ENCODE measurements around the gene AGAP3.

AGAP3 gene

GRCh38 chr7:151093748-151094147 lies 7.5 kb downstream of the AGAP3 start:
- TF ChIP-seq POLR2AphosphoS5 (IDR thresholded peaks at IDR 0.05; ENCODE audit: low read depth, low read length): no peak
- TF ChIP-seq, protein P1, sequence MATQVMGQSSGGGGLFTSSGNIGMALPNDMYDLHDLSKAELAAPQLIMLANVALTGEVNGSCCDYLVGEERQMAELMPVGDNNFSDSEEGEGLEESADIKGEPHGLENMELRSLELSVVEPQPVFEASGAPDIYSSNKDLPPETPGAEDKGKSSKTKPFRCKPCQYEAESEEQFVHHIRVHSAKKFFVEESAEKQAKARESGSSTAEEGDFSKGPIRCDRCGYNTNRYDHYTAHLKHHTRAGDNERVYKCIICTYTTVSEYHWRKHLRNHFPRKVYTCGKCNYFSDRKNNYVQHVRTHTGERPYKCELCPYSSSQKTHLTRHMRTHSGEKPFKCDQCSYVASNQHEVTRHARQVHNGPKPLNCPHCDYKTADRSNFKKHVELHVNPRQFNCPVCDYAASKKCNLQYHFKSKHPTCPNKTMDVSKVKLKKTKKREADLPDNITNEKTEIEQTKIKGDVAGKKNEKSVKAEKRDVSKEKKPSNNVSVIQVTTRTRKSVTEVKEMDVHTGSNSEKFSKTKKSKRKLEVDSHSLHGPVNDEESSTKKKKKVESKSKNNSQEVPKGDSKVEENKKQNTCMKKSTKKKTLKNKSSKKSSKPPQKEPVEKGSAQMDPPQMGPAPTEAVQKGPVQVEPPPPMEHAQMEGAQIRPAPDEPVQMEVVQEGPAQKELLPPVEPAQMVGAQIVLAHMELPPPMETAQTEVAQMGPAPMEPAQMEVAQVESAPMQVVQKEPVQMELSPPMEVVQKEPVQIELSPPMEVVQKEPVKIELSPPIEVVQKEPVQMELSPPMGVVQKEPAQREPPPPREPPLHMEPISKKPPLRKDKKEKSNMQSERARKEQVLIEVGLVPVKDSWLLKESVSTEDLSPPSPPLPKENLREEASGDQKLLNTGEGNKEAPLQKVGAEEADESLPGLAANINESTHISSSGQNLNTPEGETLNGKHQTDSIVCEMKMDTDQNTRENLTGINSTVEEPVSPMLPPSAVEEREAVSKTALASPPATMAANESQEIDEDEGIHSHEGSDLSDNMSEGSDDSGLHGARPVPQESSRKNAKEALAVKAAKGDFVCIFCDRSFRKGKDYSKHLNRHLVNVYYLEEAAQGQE (IDR thresholded peaks at IDR 0.05; ENCODE audit: insufficient read depth in 1 of 2, low read depth in 2 of 2, low read length in 2 of 2): no peak
- TF ChIP-seq SIN3A (IDR thresholded peaks at IDR 0.05; ENCODE audit: borderline replicate concordance, insufficient read depth, low read length): no peak

DNA sequence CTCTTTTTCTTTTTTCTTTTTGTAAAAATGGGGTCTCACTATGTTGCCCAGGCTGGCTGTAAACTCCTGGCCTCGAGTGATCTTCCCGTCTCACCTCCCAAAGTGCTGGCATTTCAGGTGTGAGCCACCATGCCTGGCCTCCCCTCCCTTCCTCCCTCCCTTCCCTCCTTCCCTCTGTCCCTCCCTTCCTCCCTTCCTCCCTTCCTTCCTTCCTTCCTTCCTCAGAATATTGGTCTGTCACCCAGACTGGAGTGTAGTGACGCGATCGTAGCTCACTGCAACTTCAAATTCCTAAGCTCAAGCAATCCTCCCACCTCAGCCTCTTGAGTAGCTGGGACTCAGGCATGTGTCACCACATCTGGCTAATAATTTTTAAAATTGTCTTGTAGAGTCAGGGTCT lies 8.4 kb downstream of the AGAP3 start:
- TF ChIP-seq FOXP2 (optimal IDR thresholded peaks at IDR 0.05; ENCODE audit: borderline replicate concordance, extremely low read depth, extremely low read length, insufficient read depth) (no peak), POLR2AphosphoS5 (IDR thresholded peaks at IDR 0.05; ENCODE audit: low read depth, low read length) (no peak), TAF1 (IDR thresholded peaks at IDR 0.05; ENCODE audit: borderline replicate concordance, insufficient read depth, low read length) (no peak), SIN3A (IDR thresholded peaks at IDR 0.05; ENCODE audit: borderline replicate concordance, insufficient read depth, low read length) (no peak)
- TF ChIP-seq, protein P1 (IDR thresholded peaks at IDR 0.05; ENCODE audit: insufficient read depth in 1 of 2, low read depth in 2 of 2, low read length in 2 of 2): no peak

DNA sequence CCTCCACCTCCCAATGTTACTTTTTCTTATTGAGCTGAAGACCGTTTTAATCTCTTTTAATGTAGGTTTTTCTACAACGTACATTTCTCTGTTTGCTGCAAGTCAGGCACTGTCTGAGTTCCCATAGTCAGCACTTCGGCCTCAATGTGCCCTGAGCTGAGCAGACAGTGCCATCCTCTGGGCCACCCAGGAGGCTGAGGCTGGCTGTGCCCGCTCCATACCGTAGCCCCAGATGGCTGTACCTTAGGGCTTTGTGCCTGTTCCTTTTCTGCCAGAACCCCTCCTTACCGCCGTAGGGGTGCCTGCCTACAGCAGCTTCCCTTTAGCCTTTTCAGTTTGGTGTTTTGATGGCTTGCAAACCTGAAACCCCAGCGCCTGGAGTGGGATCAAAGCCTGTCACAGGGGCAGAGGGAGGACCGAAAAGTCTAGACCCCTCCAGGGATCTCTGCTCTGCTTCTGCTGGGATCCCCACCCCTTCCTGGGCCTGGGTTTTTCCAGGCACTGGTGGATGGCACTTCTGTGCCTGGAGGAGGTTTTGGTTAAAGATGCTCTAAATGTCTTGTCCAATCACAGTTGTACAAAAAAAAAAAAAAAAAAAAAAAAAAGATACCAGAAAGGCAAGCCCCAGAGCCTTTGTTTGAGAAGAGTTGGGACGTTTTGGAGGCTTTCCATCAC lies 9.0 kb downstream of the AGAP3 start:
- TF ChIP-seq, protein P1 (IDR thresholded peaks at IDR 0.05; ENCODE audit: insufficient read depth in 1 of 2, low read depth in 2 of 2, low read length in 2 of 2): no peak
- TF ChIP-seq TAF1 (IDR thresholded peaks at IDR 0.05; ENCODE audit: borderline replicate concordance, insufficient read depth, low read length) (no peak), SIN3A (IDR thresholded peaks at IDR 0.05; ENCODE audit: borderline replicate concordance, insufficient read depth, low read length) (no peak), FOXP2 (optimal IDR thresholded peaks at IDR 0.05; ENCODE audit: borderline replicate concordance, extremely low read depth, extremely low read length, insufficient read depth) (no peak), POLR2AphosphoS5 (IDR thresholded peaks at IDR 0.05; ENCODE audit: low read depth, low read length) (no peak)

GRCh38 chr7:151095828-151096475 lies 9.7 kb downstream of the AGAP3 start:
- TF ChIP-seq SIN3A (IDR thresholded peaks at IDR 0.05; ENCODE audit: borderline replicate concordance, insufficient read depth, low read length): no peak
- TF ChIP-seq POLR2AphosphoS5 (IDR thresholded peaks at IDR 0.05; ENCODE audit: low read depth, low read length): no peak

DNA sequence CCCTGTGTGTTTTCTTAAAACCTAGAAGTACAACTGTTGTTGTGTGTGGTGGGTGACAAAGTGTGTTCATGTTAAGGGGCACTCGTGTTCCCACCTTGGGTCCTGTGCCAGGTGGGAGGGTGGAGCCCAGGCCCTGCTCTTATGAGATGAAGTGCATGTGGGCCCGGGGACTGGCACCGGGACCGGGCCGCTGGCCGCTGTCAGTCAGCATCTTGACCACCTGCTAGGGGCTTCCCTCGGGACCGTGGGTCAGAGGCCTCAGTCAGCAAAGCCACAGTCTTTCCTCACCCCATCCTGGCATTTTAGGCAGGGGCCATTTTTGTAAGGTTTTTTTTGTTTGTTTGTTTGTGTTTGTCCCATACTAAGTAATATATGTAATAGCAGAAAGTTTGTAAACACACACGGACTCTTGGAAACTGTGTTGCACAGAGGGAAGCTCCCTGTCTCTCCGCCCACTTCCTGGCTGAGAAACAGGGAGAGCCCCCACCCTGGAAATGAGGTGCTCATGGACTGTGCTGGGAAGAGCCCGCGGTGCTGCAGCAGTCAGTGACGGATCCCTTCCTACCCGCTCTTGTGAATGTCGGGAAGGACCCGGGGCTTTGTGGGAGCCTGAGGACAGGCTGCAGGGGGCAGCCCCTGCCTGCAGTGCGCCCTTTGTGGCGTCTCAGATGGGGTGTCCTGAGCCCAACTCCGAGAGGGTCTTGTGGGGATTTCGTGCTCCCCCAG lies 13.4 kb downstream of the AGAP3 start:
- TF ChIP-seq, protein P1 (IDR thresholded peaks at IDR 0.05; ENCODE audit: insufficient read depth in 1 of 2, low read depth in 2 of 2, low read length in 2 of 2): no peak
- TF ChIP-seq TAF1 (IDR thresholded peaks at IDR 0.05; ENCODE audit: borderline replicate concordance, insufficient read depth, low read length) (no peak), FOXP2 (optimal IDR thresholded peaks at IDR 0.05; ENCODE audit: borderline replicate concordance, extremely low read depth, extremely low read length, insufficient read depth) (no peak), POLR2AphosphoS5 (IDR thresholded peaks at IDR 0.05; ENCODE audit: low read depth, low read length) (no peak), SIN3A (IDR thresholded peaks at IDR 0.05; ENCODE audit: borderline replicate concordance, insufficient read depth, low read length) (no peak)

Data from PFSK-1 (cell line).